SK-N-SH (cell line): ENCODE results near the gene DNAH14.

Experiments
- EP300 ChIP-seq, 2 experiments: IDR thresholded peaks; 2 replicates each; pipeline versions ENCODE4 v1.4.0 to v1.6.1; 2012; ENCODE audit warnings: borderline replicate concordance in 1 of 2, low read depth in 1 of 2, low read length in 1 of 2
- FOXJ3 ChIP-seq: sonication (generic); formaldehyde crosslinking; IDR thresholded peaks from 2 replicates; pipeline ENCODE4 v1.5.1; 2020; ENCODE audit warnings: mild to moderate bottlenecking, missing genetic modification reagents
- JUND ChIP-seq: IDR thresholded peaks from 2 replicates; pipeline ENCODE4 v1.4.0; 2012

DNA sequence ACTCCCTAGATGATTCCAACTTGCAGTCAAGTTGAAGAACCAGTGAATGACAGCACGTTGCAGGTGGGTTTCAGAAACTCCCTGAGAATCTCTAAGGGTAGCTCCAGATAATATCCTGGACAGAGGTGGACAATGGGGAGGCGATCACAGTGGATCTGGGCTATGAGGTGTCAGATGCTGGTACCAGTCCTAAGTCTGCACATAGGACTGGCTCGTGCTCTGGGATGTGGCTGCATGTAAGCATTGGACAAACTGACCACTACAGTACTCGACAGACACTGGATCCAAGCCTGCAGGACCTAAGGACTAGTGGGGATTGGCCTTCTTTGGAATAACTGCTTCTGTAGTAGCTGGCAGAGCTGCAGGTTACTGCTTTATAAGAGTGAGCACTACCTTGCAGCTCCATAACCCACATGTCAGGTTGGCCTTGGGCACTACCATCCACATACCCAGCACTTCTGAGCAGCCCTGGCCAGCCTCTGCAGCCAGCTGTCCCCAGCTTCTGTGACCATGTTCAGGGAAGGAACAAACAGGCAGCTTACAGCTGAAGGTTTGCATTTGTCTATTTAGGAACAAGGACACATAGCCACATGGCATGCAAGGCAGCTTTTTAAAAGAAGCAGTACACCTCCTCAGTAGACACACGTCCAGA lies 33.2 kb upstream of the DNAH14 start:
- TF ChIP-seq JUND (no peak), EP300 (IDR thresholded peaks at IDR 0.05; ENCODE audit: borderline replicate concordance in 1 of 2, low read depth in 1 of 2, low read length in 1 of 2) (no peak), FOXJ3 (CRISPR knock-in tag) (no peak)
